HG02981 (cell line): ENCODE data around the gene TRAPPC1.
A peak's percentile ranks its signal among the peaks of the same experiment; 100 is the strongest.

Experiments
- ATAC-seq: cut with Tn5 transposase; IDR thresholded peaks from one replicate; pipeline ENCODE4 v1.9.1; 2021; ENCODE audit warnings: mild to moderate bottlenecking, moderate library complexity; ENCODE audit not compliant: unreplicated experiment

The TRAPPC1 gene

GRCh38 chr17:7903154-7904103 lies 28.3 kb downstream of the TRAPPC1 start:
- no peak for ATAC-seq

DNA sequence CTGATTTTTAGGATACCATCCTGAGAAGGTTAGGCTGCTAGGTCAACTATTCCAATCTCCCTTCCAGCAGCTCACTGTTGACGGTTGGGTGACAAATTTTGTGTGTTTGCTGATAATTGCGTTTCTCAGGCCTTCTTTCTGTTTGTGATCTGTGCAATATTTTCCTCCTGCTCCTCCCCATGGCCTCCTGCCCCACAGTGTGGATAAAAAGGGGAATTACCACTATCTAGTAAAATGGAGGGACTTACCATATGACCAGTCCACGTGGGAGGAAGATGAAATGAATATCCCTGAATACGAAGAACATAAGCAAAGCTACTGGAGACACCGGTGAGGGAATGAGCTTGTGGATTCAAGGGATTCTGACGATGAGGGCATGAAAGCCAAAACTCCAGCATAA lies 34.0 kb downstream of the TRAPPC1 start:
- ATAC-seq = no peak

- ATAC-seq = no peak
Measured at GRCh38 chr17:7897090-7897489, 34.7 kb downstream of the TRAPPC1 start.

GRCh38 chr17:7894866-7895265 lies 36.9 kb downstream of the TRAPPC1 start:
- no peak for ATAC-seq

DNA sequence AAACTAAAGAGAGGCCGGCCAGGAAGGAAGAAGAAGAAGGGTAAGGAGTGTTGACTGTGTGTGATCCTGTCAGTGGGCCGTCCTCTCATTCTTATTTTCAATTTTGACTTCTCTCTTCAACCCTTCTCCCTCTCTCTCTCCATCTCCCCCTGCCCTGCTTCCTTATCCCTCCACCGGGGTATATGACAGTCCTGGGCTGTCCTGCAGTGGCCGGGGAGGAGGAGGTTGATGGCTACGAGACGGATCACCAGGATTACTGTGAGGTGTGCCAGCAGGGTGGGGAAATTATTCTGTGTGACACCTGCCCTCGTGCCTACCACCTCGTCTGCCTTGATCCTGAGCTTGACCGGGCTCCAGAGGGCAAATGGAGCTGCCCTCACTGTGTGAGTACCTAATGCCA lies 37.5 kb downstream of the TRAPPC1 start:
- no peak for ATAC-seq

DNA sequence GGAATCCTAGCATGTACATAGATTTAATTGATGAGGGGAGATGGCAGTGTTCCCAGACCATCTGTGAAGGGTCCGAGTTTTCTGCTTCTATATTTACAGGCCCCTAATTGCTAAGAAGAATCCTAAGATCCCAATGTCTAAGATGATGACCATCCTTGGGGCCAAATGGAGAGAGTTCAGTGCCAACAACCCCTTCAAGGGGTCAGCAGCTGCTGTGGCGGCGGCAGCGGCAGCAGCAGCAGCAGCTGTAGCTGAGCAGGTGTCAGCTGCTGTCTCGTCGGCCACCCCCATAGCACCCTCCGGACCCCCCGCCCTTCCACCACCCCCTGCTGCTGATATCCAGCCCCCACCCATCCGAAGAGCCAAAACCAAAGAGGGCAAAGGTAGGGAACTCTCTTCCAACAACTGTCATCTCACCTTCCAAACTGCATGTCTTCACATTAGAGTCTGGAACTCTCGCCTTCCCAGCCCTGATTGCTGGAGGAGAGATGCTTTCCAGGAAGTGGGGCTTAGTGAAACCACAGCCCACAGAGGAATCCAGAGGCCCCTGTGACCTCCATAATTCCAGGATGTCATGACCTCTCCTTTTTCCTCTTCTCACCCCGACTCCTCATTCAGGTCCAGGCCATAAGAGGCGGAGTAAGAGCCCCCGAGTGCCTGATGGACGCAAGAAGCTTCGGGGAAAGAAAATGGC lies 38.4 kb downstream of the TRAPPC1 start:
- no peak for ATAC-seq

GRCh38 chr17:7889166-7889955 lies 42.4 kb downstream of the TRAPPC1 start:
- ATAC-seq = no peak

- no peak for ATAC-seq
Measured at GRCh38 chr17:7888184-7888920, 43.4 kb downstream of the TRAPPC1 start, which contains the start of gene CHD3. Gene CHD3 (plus strand): TSS chr17:7888789. CDS start chr17:7889001, 212 bp downstream.

DNA sequence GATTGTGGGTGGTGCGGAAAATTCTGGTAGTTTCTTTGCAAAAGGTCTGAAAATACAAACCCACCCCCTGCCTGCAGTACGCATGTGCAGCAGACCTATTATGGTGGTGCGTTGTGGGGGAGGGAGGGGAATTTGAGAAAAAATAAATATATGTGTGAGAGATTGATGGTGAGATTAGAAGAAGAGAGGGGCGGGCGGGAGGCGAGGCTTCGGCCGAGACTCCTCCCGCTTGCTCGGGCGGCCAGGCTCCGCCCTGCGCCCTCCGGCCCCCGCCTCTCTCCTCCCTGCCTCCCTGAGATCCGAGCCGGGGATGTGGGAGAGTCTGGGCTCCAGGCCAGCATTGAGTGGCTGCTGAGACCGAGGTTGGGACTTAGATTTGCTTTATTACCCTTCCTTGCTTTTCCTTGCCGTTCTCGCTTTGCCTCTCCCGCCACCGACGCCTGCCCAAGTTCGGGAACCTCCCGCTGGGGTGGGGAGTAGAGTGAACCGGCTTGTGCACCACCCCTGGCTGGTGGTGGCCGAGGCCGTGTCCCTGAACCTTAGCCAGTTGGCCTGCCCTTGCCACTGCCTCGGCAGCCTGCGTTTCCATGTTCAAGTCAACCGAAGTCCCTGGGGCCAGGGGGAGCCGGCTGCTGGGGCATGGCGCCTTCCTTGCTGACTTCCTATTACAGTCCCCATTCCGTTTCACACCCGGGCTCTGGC lies 44.1 kb downstream of the TRAPPC1 start:
- ATAC-seq = peak; percentile 53

- ATAC-seq = no peak
Measured at GRCh38 chr17:7887038-7887481, 44.7 kb downstream of the TRAPPC1 start.

DNA sequence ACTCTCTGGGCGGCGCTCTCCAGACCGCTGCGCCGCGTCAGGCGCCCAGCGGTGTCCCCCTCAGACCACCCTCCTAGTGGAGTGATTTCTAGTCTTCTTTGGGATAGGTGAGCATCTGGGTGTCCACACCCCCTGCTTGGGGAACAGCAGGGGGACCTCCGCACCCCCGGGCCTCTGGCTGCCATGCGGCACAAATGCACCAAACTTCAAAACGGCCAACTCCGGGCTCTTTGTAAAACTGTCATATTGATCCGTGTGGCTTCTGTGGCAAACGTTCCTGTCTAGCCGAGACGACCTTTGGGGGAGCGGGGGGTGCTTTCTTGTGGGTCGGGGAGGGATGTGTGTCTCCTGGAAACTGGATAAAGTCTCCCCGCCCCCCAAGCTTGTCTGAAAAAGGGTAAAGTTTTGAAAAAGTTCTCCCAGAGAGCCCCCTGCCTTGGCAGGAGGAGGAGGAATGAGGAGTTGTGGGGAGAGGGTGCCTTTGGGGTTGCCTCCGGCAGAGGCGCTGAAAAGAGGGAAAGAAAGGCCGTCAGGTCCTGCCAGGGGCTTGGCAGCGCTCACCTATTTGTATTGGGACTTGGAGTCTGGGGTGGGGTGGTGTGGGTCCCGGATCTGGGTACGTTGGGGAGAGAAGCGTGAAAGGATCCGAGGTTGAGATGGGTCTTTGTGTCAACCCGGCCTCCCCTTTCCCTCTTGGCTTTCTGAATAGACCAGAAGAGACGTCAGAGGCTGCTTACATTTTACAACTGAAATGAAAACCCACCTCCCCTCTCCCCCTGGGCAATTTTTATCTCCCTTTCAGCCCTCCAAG lies 45.3 kb downstream of the TRAPPC1 start:
- no peak for ATAC-seq

- ATAC-seq = no peak
Measured at GRCh38 chr17:7885367-7886226, 46.1 kb downstream of the TRAPPC1 start.

DNA sequence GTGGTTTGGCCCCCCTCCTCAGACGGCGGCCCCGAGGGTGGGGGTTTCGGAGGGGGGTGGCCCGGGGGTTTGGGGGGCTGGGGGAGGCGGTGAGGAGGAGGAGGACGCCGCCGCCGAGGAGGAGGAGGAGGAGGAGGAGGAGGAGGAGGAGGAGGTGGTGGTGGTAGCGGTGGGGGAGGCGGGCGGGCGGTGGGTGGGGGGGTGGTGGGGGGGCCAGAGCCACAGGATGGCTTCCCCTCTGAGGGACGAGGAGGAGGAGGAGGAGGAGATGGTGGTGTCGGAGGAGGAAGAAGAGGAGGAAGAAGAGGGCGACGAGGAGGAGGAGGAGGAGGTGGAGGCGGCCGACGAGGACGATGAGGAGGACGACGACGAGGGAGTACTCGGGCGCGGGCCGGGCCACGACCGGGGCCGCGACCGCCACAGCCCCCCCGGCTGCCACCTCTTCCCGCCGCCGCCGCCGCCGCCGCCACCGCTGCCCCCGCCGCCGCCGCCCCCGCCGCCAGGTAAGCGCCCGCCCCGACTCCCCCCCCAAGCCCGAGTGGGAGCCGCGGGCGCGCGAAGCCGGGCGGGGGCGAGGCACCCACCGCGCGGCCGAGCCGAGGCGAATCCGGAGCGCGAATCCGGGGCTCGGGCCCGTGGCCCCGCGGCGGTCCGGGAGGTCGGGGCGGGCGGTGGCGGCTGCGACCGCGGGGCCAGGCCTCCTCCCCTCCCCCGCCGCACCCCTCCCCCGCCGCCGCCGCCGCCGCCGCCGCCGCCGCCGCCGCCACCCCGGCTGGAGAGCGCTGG lies 47.0 kb downstream of the TRAPPC1 start:
- no peak for ATAC-seq

- no peak for ATAC-seq
Measured at GRCh38 chr17:7883781-7884386, 47.9 kb downstream of the TRAPPC1 start.

GRCh38 chr17:7882629-7883028 lies 49.1 kb downstream of the TRAPPC1 start:
- ATAC-seq = no peak

DNA sequence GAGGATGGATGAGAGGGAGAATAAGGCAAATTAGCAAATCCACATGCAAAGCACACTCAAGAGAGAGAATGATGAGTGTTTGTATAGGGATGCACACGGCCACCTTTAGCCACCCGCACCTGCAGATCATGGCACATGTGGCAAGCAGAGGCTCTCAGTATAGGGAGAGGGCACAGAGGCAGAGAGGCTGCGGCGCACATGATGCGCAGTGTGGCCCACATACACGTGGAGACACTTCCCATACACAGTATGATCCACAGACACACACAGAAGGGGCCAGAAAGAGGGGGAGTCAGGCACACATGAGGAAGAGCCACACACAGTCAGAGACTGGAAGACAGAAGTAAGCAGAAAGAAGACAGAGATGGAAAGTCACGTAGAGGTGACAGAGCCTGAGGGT lies 49.7 kb downstream of the TRAPPC1 start:
- no peak for ATAC-seq
